GM18520 (cell line): Measurements from ENCODE around the gene TRIP4.
"Not testable (repeated sequence)": the region's sequence is repeated elsewhere in the genome, so short reads cannot be mapped to it uniquely, and the experiment has no call there.

Experiments used
- ATAC-seq: cut with Tn5 transposase; IDR thresholded peaks from one replicate; pipeline ENCODE4 v1.9.1; 2021; ENCODE audit not compliant: unreplicated experiment

Gene TRIP4

DNA sequence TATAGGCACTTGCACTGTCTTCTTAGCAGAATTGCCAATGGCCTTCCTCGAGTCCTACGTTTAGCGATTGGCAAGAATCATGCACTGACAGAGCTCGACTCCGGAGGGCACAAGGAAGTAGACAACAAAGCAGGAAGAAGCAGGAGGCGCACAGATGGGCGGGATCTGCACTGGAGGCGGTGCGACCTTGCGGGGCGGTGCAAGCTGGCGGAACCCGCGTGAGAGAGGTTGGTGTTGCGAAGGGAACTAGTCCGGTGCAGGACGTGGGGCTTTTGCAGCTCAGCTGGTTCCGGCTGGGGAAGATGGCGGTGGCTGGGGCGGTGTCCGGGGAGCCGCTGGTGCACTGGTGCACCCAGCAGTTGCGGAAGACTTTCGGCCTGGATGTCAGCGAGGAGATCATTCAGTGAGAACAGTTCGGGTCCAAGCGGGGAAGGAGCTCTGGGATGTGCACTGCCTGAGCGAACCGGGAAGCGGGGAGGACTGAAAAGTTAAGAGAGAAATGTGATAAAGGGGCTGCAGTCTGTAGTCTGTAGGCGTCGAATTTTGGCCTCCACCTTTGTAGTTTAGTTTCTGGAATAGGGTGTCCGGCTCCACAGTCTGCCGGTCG lies at the start of gene TRIP4:
TSS of gene TRIP4 (plus strand) at position 275 of the 607 bp plus-strand sequence. CDS start at position 303, 28 bp downstream.
- peak; percentile 94 for ATAC-seq

GRCh38 chr15:64340355-64340754 lies 47.3 kb upstream of the TRIP4 start:
- no peak for ATAC-seq

- no peak for ATAC-seq
Measured at GRCh38 chr15:64341961-64342360, 45.7 kb upstream of the TRIP4 start.

DNA sequence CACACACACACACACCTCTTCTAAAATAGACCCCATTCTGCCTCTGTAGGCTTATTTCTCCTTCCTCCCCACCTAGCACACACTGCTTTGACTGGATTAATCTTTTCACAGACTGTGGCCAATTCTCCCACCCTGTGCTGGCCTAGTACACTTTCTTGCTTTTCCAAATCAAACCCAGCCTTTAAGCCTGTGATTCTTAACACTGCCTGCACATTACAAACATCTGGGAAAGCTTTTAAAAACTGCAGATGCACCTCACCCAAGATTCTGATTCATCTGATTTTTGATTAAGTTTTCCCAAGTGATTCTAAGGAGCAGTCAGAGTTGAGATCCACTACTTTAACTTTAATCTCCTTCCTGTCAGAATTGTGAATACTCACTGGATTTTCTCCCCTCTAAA lies 44.4 kb upstream of the TRIP4 start:
- ATAC-seq, result no peak

- no peak for ATAC-seq
Measured at GRCh38 chr15:64343841-64344240, 43.8 kb upstream of the TRIP4 start.

DNA sequence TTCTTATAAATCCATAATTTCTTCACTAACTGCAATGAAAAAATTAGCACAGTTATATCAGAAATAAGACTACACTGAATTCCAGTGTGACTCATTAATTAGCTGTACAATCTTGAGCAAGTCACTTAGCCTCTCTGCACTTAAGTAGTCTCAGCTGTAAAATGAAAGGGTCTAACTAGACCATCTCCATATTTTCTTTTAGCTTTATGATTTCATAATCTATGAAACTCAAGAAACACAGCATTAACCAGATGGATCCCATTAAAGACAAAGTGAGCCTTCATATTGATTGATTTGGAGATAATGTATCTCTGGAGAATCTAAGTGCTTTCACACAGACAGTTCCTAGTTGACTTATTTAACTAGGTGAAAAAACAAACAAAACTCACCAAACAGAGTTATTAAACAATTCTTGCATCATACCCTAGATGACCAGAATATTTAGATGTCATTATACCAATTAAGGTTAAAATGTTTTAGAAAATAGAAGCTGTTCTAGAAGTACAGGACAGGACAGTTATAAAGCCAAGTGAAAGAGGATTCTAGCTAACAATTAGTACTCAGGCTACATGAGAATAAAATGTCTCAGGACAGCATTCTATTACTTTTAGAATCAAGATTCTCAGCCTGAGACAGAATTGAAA lies 42.9 kb upstream of the TRIP4 start:
- no peak for ATAC-seq

DNA sequence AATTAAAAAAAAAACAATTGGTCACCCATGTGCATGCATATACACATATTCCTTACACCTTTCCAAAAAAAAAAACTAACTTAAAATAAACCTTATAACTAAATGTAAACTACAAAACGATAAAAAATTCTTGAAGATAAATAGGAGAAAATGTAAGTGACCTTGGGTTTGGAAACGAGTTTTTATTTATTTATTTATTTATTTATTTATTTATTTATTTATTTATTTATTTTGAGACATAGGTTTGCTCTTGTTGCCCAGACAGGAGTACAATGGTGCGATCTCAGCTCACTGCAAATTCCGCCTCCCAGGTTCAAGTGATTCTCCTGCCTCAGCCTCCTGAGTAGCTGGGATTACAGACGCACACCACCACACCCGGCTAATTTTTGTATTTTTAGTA lies 41.4 kb upstream of the TRIP4 start:
- not testable (repeated sequence) for ATAC-seq

DNA sequence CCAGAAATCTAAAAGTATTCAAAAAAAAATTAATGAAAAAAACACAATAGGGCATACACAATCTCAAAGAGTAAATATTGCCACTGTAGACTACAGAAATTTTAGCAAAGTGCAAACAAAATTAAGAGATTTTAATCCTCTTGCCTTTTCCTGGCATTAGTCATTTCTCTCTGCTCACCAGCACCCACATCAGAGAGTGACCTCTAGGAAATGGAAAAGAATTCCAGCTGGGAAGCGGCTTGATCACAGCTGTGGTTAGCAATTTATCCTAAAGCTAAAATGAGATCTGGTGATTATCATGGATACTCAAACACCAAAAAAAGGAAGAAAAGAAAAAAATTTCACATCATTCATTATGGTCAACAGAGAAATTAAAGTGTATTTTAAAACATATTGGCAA lies 39.2 kb upstream of the TRIP4 start:
- no peak for ATAC-seq

- ATAC-seq, result no peak
Measured at GRCh38 chr15:64349375-64349774, 38.3 kb upstream of the TRIP4 start.

- ATAC-seq, result no peak
Measured at GRCh38 chr15:64351265-64351664, 36.4 kb upstream of the TRIP4 start.

- ATAC-seq, result no peak
Measured at GRCh38 chr15:64354688-64355344, 32.8 kb upstream of the TRIP4 start.

DNA sequence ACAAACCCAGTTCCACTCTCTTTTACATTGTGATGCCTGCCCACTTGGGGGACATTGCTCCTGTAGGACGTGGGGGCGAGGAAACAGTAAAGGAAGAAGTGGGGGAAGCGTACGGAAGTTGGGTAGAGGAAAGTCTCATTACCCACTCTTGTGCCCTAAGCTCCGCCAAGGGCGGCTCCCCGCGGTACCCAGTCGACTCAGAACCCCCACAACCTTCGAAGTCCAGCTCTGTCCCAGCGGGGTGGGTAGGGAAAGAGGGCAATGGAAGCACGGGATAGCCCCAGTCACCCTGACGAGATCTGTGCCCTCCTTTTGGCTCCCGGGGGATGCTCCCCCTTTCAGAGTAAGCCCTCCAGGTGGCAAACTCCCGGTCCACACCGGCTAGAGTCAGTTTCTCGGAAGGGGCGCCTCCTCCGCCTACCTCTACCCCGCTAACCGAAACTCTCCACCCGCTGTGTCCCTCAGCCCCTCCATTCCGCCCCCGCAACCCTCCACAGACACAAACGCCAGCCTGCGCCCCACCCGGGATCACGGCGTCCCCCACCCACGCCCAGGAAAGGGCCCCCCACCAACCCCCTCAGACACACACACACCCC lies 32.2 kb upstream of the TRIP4 start:
- no peak for ATAC-seq

GRCh38 chr15:64355944-64356709 lies 31.5 kb upstream of the TRIP4 start, which contains the start of gene CSNK1G1:
Gene CSNK1G1, minus strand, starts transcription at chr15:64356173. Its CDS starts 55,674 bp downstream, at chr15:64300499.
- ATAC-seq, result peak; percentile 94

DNA sequence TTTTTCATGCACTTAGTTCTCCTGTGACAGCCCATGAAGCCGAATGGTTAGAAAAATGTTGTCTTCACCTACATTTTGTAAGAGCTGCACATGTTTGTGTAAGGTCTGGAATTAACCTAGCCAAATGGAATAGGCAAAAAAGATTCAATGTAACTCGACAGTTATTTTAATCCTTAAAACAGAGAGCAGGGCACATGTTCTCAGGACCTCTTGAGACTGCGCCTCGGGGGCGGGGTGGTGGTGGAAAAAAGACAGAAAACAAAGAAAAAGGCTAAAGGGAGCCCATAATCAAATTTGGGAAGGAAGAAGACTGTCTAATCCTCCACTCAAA lies 31.0 kb upstream of the TRIP4 start:
- no peak for ATAC-seq

DNA sequence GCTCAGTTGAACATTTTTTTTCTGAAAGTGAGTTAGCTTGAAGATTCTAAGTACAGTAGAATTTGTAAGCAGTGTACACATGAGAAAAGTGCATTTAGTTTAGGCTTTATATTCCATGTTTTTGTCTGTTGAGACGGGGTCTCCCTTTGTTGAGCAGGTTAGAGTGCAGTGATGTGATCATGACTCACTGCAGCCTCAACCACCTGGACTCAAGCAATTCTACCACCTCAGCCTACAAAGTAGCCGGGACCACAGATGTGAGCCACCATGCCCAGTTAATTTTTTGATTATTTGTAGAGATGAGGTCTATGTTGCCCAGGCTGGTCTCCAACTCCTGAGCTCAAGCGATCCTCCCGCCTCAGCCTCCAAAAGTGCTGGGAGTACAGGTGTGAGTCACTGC lies 26.4 kb upstream of the TRIP4 start:
- ATAC-seq, result no peak

DNA sequence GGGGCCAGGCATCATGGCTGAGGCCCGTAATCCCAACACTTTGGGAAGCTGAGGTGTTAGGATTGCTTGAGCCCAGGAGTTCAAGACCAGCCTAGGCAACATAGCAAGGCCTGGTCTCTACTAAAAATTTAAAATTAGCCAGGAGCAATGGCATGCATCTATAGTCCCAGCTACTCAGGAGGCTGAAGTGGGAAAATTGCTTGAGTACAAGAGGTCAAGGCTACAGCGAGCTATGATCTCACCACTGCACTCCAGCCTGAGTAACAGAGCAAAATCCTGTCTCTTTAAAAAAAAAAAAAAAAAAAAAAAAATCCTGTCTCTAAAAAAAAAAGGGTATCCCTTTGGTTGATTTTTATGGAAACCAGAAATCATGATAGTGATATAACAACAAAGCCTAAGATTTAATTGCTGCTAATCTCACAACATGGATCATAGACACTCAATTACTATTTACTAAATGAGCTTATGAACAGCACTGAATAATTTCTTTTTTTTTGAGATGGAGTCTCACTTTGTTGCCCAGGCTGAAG lies 18.5 kb upstream of the TRIP4 start:
- no peak for ATAC-seq

DNA sequence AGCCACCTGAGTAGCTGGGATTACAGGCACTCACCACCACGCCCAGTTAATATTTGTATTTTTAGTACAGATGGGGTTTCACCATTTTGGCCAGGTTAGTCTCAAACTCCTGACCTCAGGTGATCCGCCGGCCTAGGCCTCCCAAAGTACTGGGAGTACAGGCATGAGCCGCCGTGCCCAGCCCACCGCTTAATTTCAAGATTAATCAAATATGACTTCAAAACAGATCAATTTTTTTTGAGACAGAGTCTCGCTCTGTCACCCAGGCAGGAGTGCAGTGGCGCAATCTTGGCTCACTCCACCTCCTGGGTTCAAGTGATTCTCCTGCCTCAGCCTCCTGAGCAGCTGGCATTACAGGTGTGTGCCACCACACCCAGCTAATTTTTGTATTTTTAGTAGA lies 16.3 kb upstream of the TRIP4 start:
- not testable (repeated sequence) for ATAC-seq

DNA sequence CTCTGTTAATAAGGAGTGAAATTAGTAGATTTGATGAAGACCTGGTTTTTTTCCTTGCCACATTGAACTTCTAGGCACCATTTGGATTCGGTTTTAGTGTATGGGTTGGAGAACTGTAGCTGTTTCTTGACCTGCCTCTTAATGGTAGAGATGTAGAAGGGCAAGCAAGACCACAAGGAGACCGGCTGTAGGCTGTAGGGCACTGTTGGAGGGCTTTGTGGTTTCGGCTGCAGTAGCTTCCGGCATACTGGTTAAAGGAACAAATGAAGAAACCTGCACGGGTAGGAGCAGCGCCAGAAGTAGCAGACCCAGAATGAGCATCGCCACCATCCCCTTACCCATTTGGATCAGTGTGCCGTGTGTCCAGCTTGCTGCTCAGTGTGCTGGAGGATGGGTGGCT lies 14.3 kb upstream of the TRIP4 start:
- no peak for ATAC-seq

DNA sequence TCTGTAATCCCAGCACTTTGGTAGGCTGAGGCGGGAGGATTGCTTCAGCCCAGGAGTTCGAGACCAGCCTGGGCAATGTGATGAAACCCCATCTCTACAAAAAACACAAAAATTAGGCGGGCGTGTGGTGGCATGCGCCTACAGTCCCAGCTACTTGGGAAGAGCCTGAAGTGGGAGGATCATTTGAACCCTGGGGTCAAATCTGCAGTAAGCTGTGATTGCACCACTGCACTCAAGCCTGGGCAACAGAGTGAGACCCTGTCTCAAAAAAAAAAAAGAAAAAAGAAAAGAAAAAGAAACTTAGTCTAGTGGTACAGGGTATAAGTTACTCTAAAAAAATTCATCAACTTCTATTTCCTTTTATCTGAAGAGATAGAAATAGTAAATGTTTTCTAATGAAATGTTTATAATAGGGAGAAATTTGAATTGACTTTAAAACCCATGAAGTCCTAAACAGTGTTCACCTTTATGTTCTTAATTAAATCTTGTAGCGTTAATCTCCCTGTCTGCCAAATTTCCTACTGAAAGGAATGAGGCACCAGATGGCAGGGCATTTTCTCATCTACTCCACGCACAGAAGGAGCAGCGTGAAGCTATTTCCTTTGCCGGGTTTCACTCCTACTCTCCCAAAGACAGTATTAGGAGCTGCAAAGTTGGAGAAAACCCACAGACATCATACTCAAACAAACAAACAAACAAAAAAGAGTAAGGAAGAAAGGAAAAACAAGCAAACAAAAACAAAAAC lies 8.2 kb upstream of the TRIP4 start:
- ATAC-seq, result no peak

DNA sequence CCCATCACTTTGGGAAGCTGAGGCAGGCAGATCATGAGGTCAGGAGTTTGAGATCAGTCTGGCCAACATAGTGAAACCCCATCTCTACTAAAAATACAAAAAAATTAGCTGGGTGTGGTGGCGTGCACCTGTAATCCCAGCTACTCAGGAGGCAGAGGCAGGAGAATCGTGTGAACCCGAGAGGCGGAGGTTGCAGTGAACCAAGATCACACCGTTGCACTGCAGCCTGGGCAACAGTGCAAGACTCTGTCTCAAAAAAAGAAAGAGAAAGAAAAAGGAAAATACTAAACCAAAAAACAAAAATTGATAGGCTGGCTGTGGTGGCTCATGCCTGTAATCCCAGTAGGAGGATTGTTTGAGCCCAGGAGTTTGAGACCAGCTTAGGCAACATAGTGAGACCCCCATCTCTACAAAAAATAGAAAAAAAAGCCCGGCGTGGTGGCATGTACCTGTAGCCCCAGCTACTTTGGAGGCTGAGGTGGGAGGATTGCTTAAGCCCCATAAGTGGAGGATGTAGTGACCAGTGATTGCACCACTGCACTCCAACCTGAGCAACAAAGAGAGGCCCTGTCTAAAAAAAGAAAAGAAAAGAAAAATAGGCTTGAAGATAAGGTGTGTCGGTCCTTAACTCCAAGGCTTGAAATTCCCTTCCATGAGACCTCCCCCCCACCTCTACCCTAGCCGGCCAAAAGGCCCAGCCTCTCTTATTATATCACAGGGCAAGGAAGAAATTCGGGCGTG lies 7.3 kb upstream of the TRIP4 start:
- ATAC-seq, result not testable (repeated sequence)
